Astrocyte (in vitro differentiated cells and primary cell): ENCODE measurements around the gene GPLD1. TPM values are rescaled to one million over a fixed set of nuclear protein-coding genes. Genes with fewer than 3 reads are reported as not detected.

Experiments used
- DNase-seq: peaks from one replicate; pipeline ENCODE4 v3.0.0-alpha.2; 2010; ENCODE audit warnings: low read depth
- FAIRE-seq: peaks from 2 replicates; lab custom pipeline; 2011; peaks lifted over from hg19 to GRCh38; lab: Jason Lieb, UNC
- H2AFZ ChIP-seq: 2 replicates; pipeline ENCODE4 v1.6.0; 2012; ENCODE audit warnings: low read depth, low read length, inconsistent platforms
- H3K27ac ChIP-seq: 2 replicates; pipeline ENCODE4 v1.5.1; 2011; ENCODE audit warnings: low read depth, low read length, inconsistent platforms
- H3K27me3 ChIP-seq: 2 replicates; pipeline ENCODE4 v1.6.0; 2011; ENCODE audit warnings: low read length, inconsistent platforms; ENCODE audit not compliant: insufficient read depth
- H3K36me3 ChIP-seq: 2 replicates; pipeline ENCODE4 v1.5.1; 2011; ENCODE audit warnings: low read length, inconsistent platforms; ENCODE audit not compliant: insufficient read depth
- H3K4me1 ChIP-seq: 2 replicates; pipeline ENCODE4 v1.5.1; 2011; ENCODE audit warnings: low read length, inconsistent platforms; ENCODE audit not compliant: insufficient read depth
- H3K4me2 ChIP-seq: 2 replicates; pipeline ENCODE4 v1.6.0; 2012; ENCODE audit warnings: low read length, inconsistent platforms
- H3K4me3 ChIP-seq: 2 replicates; pipeline ENCODE4 v1.5.1; 2011; ENCODE audit warnings: low read depth, mild to moderate bottlenecking, low read length, inconsistent platforms; ENCODE audit not compliant: insufficient read depth
- H3K79me2 ChIP-seq: 2 replicates; pipeline ENCODE4 v1.6.0; 2012; ENCODE audit warnings: mild to moderate bottlenecking, low read length, inconsistent platforms; ENCODE audit not compliant: insufficient read depth
- H3K9ac ChIP-seq: 2 replicates; pipeline ENCODE4 v1.6.0; 2012; ENCODE audit warnings: mild to moderate bottlenecking, low read length, inconsistent platforms
- H3K9me3 ChIP-seq: 2 replicates; pipeline ENCODE4 v1.5.1; 2012; ENCODE audit warnings: low read depth, mild to moderate bottlenecking, low read length, inconsistent platforms; ENCODE audit not compliant: insufficient read depth
- H4K20me1 ChIP-seq: 2 replicates; pipeline ENCODE4 v1.6.0; 2012; ENCODE audit warnings: low read length, inconsistent platforms; ENCODE audit not compliant: insufficient read depth
- H3K27ac Mint-ChIP-seq: one replicate; pipeline ENCODE4 v1.8.0; 2021; ENCODE audit warnings: mild to moderate bottlenecking, mixed read lengths; ENCODE audit not compliant: unreplicated experiment
- H3K27me3 Mint-ChIP-seq: one replicate; pipeline ENCODE4 v1.8.0; 2021; ENCODE audit warnings: low read depth, mixed read lengths; ENCODE audit not compliant: unreplicated experiment
- H3K36me3 Mint-ChIP-seq: one replicate; pipeline ENCODE4 v1.8.0; 2021; ENCODE audit warnings: low read depth, mixed read lengths; ENCODE audit not compliant: unreplicated experiment
- H3K4me1 Mint-ChIP-seq: one replicate; pipeline ENCODE4 v1.8.0; 2021; ENCODE audit warnings: low read depth, mixed read lengths; ENCODE audit not compliant: unreplicated experiment
- H3K4me3 Mint-ChIP-seq: one replicate; pipeline ENCODE4 v1.8.0; 2021; ENCODE audit warnings: mild to moderate bottlenecking, moderate library complexity, mixed read lengths; ENCODE audit not compliant: unreplicated experiment
- H3K9me3 Mint-ChIP-seq: one replicate; pipeline ENCODE4 v1.8.0; 2021; ENCODE audit warnings: mild to moderate bottlenecking, mixed read lengths; ENCODE audit not compliant: unreplicated experiment
- EZH2 ChIP-seq: IDR thresholded peaks from 2 replicates; pipeline ENCODE4 v1.6.1; 2012; ENCODE audit warnings: mild to moderate bottlenecking, low read length, inconsistent platforms; ENCODE audit not compliant: insufficient read depth
- total RNA-seq: library from RNA; stranded (reverse); gene quantifications from 2 replicates; pipeline ENCODE4 v1.2.1, GENCODE V29; 2021
- TF ChIP-seq, protein P1 (sequence below): IDR thresholded peaks from 2 replicates; pipeline ENCODE4 v1.5.1; 2011; ENCODE audit warnings: low read depth, mild to moderate bottlenecking, inconsistent platforms, low read length, moderate library complexity; ENCODE audit not compliant: insufficient read depth

Gene GPLD1
- total RNA-seq, 1 donor from 2014 or later, result 0.75 TPM

DNA sequence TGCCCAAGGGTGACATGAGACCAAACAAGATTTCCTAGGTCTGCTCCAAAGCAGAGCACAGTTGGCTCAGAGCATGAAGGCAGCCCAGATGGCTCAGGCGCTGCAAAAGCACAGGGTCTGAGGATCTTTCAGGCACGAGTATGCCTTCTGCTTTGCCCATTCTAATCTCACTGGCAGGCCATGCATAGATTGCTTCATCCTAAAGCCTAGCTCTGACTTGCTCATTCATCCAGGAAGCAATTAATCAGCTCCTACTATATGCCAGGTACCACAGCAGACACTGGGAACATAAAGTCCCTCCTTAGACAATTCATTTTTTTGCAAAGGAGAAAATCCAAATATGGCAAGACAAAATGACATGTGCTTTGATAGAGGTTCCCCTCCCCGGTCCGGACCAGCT, 31.2 kb downstream of the GPLD1 start:
- Mint-ChIP-seq H3K4me1 (no peaks in the 10 kb centered on the region), H3K9me3 (no peaks in the 10 kb centered on the region), H3K27me3 (peaks cover 5% of the 10 kb centered on the region), H3K4me3 (no peak overlapping the region), H3K27ac (no peak overlapping the region), H3K36me3 (no peaks in the 10 kb centered on the region)
- H3K9me3 ChIP-seq, result no peaks in the 10 kb centered on the region
- FAIRE-seq (no peak), DNase-seq (no peak)
- no peaks in the 10 kb centered on the region for H3K79me2 ChIP-seq
- no peaks in the 10 kb centered on the region for H3K4me1 ChIP-seq
- no peak overlapping the region for H3K27ac ChIP-seq
- no peak overlapping the region for H3K4me2 ChIP-seq
- no peaks in the 10 kb centered on the region for H3K36me3 ChIP-seq
- H3K4me3 ChIP-seq, result no peak overlapping the region
- TF ChIP-seq EZH2, result no peak
- TF ChIP-seq, protein P1, sequence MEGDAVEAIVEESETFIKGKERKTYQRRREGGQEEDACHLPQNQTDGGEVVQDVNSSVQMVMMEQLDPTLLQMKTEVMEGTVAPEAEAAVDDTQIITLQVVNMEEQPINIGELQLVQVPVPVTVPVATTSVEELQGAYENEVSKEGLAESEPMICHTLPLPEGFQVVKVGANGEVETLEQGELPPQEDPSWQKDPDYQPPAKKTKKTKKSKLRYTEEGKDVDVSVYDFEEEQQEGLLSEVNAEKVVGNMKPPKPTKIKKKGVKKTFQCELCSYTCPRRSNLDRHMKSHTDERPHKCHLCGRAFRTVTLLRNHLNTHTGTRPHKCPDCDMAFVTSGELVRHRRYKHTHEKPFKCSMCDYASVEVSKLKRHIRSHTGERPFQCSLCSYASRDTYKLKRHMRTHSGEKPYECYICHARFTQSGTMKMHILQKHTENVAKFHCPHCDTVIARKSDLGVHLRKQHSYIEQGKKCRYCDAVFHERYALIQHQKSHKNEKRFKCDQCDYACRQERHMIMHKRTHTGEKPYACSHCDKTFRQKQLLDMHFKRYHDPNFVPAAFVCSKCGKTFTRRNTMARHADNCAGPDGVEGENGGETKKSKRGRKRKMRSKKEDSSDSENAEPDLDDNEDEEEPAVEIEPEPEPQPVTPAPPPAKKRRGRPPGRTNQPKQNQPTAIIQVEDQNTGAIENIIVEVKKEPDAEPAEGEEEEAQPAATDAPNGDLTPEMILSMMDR, result no peak
- no peaks in the 10 kb centered on the region for H4K20me1 ChIP-seq
- no peak overlapping the region for H3K9ac ChIP-seq
- no peak overlapping the region for H2AFZ ChIP-seq
- no peaks in the 10 kb centered on the region for H3K27me3 ChIP-seq

DNA sequence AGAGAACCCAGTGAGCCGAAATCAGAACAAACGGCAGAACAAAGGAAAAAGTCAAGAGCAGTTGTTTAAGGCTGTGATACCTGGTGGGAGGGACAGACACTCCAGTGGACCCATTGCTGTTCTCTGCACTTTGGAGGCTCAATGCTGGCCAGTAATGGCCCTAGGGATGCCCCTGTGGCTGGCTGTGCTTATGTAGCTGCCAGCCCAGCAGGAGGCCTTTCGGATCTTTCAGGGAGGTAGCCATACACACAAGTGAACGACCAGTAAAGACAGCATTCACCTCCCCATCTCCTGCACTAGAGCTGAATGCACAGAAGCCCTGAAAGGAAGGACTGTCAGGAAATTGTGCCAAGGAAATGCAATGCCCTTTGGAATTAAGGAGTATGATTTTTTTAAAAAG, 34.3 kb downstream of the GPLD1 start:
- H3K36me3 ChIP-seq, result no peaks in the 10 kb centered on the region
- Mint-ChIP-seq H3K27me3 (no peaks in the 10 kb centered on the region), H3K4me3 (no peak overlapping the region), H3K36me3 (no peaks in the 10 kb centered on the region), H3K27ac (no peak overlapping the region), H3K4me1 (no peaks in the 10 kb centered on the region), H3K9me3 (no peaks in the 10 kb centered on the region)
- H3K4me2 ChIP-seq, result no peak overlapping the region
- H3K4me1 ChIP-seq, result no peaks in the 10 kb centered on the region
- DNase-seq, result no peak
- H3K27me3 ChIP-seq, result no peaks in the 10 kb centered on the region
- H3K27ac ChIP-seq, result no peak overlapping the region
- H4K20me1 ChIP-seq, result no peaks in the 10 kb centered on the region
- no peaks in the 10 kb centered on the region for H3K79me2 ChIP-seq
- H3K9ac ChIP-seq, result no peak overlapping the region
- H2AFZ ChIP-seq, result no peak overlapping the region
- FAIRE-seq, result no peak
- H3K4me3 ChIP-seq, result no peak overlapping the region
- TF ChIP-seq EZH2, result no peak
- TF ChIP-seq, protein P1, result no peak
- H3K9me3 ChIP-seq, result no peaks in the 10 kb centered on the region

DNA sequence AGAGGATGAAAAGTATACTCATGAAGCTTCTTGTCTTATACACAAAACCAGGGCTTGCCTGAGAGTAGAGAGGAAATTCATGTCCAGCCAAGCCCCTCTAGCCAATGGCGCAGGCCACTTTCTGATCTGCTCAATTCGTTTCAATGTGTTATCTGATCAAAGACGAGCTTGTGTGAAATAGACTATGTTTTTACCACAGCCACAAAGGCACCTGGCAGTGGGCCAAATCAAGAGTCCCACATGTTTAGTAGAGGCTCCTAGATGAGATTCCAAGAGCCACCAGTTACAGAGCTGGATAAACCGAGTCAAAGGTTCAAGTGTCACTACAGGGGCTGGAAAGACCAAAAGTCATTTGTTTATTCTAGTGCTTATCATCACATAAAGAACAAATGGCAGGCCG, 34.9 kb downstream of the GPLD1 start:
- Mint-ChIP-seq H3K9me3 (no peaks in the 10 kb centered on the region), H3K4me3 (no peak overlapping the region), H3K36me3 (no peaks in the 10 kb centered on the region), H3K4me1 (no peaks in the 10 kb centered on the region), H3K27ac (no peak overlapping the region), H3K27me3 (no peaks in the 10 kb centered on the region)
- no peak for FAIRE-seq
- no peaks in the 10 kb centered on the region for H3K36me3 ChIP-seq
- H3K9ac ChIP-seq, result no peak overlapping the region
- no peak for DNase-seq
- no peak overlapping the region for H3K27ac ChIP-seq
- no peak overlapping the region for H3K4me3 ChIP-seq
- no peak for TF ChIP-seq EZH2
- TF ChIP-seq, protein P1, result no peak
- H3K79me2 ChIP-seq, result no peaks in the 10 kb centered on the region
- H2AFZ ChIP-seq, result no peak overlapping the region
- no peaks in the 10 kb centered on the region for H3K9me3 ChIP-seq
- no peaks in the 10 kb centered on the region for H4K20me1 ChIP-seq
- no peaks in the 10 kb centered on the region for H3K27me3 ChIP-seq
- H3K4me1 ChIP-seq, result no peaks in the 10 kb centered on the region
- no peak overlapping the region for H3K4me2 ChIP-seq
